Measurements from ENCODE around the gene PI4K2A. TPM values are rescaled to one million over a fixed set of nuclear protein-coding genes. Genes with fewer than 3 reads are reported as not detected.
"Not testable (repeated sequence)": the region's sequence is repeated elsewhere in the genome, so short reads cannot be mapped to it uniquely, and the experiment has no call there.

Gene PI4K2A
- polyA plus RNA-seq, 1 donor (not counting 4 experiments of a cell fraction or from before 2014, with no cell fraction given), result 51.3 TPM

DNA sequence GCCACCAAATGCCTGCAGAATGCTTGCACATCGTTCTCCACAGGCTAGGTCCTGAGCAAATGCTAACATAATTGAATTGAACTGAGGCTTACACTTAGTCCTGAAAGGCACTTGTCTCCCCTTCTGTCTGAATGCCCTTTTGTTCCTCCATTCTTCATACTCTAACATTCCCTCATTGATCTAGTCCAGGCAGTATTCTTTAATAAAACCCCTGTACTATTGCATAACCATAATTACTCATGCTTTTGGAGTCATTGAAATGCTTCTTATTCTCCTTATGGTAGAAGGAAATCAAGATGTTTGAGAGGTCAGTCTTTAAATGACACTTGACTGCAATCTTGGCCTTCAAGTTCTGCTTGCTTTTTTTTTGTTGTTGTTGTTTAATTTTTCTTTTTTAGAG is 7.1 kb downstream of the PI4K2A start:
- Histone ChIP-seq H3K9me3 (ENCODE audit: control insufficient read depth, low read depth, low read length) (no peaks in the 10 kb centered on the region), H3K36me3 (ENCODE audit: control insufficient read depth in 2 of 2, extremely low read depth in 1 of 2, insufficient read depth in 2 of 2, low read length in 2 of 2) (peaks cover 12 to 39% of the 10 kb centered on the region in 2 experiments), H3K27ac (ENCODE audit: control insufficient read depth, insufficient read depth, low read length) (peak overlapping the region; percentile 17), H3K9ac (ENCODE audit: control insufficient read depth, extremely low read depth, insufficient read depth, low read length) (no peak overlapping the region), H3K4me1 (ENCODE audit: control insufficient read depth, extremely low read depth, insufficient read depth, low read length) (peaks cover 62% of the 10 kb centered on the region), H4K20me1 (ENCODE audit: control insufficient read depth, extremely low read depth, insufficient read depth, low read length) (no peaks in the 10 kb centered on the region), H3K4me2 (ENCODE audit: control insufficient read depth, extremely low read depth, insufficient read depth, low read depth, low read length) (peak overlapping the region; percentile 65), H3K79me2 (ENCODE audit: control insufficient read depth, insufficient read depth, low read length) (peaks cover 54% of the 10 kb centered on the region), H3K4me3 (ENCODE audit: control insufficient read depth in 2 of 3, extremely low read depth in 1 of 3, insufficient read depth in 2 of 3, low read depth in 1 of 3, low read length in 3 of 3) (peak overlapping the region in 1 of 3 experiments; percentile 4), H2AFZ (ENCODE audit: control insufficient read depth, low read length) (no peak overlapping the region), H3K27me3 (ENCODE audit: control insufficient read depth, extremely low read depth, insufficient read depth, low read length) (no peaks in the 10 kb centered on the region), H3K9me1 (ENCODE audit: control insufficient read depth, extremely low read depth, insufficient read depth, low read length) (no peaks in the 10 kb centered on the region)
- TF ChIP-seq, protein P1, sequence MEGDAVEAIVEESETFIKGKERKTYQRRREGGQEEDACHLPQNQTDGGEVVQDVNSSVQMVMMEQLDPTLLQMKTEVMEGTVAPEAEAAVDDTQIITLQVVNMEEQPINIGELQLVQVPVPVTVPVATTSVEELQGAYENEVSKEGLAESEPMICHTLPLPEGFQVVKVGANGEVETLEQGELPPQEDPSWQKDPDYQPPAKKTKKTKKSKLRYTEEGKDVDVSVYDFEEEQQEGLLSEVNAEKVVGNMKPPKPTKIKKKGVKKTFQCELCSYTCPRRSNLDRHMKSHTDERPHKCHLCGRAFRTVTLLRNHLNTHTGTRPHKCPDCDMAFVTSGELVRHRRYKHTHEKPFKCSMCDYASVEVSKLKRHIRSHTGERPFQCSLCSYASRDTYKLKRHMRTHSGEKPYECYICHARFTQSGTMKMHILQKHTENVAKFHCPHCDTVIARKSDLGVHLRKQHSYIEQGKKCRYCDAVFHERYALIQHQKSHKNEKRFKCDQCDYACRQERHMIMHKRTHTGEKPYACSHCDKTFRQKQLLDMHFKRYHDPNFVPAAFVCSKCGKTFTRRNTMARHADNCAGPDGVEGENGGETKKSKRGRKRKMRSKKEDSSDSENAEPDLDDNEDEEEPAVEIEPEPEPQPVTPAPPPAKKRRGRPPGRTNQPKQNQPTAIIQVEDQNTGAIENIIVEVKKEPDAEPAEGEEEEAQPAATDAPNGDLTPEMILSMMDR (optimal IDR thresholded peaks at IDR 0.05 in 1 of 3, IDR thresholded peaks at IDR 0.05 in 1 of 3, conservative IDR thresholded peaks at IDR 0.05 in 1 of 3; ENCODE audit: extremely low read depth in 1 of 3, insufficient read depth in 2 of 3, low read length in 3 of 3), result no peak
- no peak for TF ChIP-seq EZH2 (IDR thresholded peaks at IDR 0.05; ENCODE audit: low read length)
- FAIRE-seq (peak; percentile 76), DNase-seq (ENCODE audit: low read depth, low spot score) (peak; percentile 23)
- dilution Hi-C loops (cut with MboI; ENCODE audit: extremely low pct_ligation_motif_present, low sequenced_read_pairs), result no loop called here

DNA sequence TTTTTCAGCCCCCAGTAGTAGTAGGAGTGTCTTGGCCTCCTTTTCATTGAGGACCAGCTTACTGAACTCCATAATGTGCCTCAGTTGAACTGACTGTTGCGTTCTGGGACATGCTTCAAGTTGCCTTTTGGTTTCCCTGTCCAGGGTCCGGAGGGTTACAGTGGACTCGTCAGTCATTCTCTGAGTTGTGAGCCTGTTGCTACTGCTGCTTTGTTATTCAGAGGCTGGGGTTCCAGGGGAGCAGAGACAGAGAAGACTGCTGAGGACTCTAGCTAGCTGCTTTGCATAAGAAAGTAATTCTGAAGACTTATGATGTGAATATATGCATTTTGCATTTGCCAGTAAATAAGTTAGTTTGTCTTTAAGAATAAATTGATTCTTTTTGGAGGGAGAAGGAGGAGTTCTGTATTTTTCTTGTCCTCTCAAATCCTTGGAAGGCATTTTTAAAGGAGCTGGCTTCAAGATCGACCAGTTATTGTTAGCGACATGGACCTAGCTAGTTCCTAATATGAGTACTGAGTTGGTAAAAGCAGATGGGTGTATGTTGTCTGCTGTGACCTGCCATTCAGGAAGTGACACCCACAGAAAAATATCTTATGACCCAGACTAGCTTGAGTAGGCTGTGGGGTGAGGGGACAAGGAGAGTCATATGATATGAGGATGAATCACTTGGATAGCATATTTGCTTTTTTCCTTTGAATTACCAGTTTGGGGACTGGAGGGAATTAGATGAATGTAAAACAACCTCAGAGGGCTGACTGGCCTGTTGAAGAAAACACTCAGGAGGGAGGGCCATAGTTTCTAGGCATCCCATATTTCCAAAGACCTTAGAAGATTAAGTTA is 8.3 kb downstream of the PI4K2A start:
- TF ChIP-seq, protein P1 (optimal IDR thresholded peaks at IDR 0.05 in 1 of 3, IDR thresholded peaks at IDR 0.05 in 1 of 3, conservative IDR thresholded peaks at IDR 0.05 in 1 of 3; ENCODE audit: extremely low read depth in 1 of 3, insufficient read depth in 2 of 3, low read length in 3 of 3), result no peak
- TF ChIP-seq EZH2 (IDR thresholded peaks at IDR 0.05; ENCODE audit: low read length), result no peak
- Histone ChIP-seq H3K27me3 (ENCODE audit: control insufficient read depth, extremely low read depth, insufficient read depth, low read length) (no peaks in the 10 kb centered on the region), H3K9ac (ENCODE audit: control insufficient read depth, extremely low read depth, insufficient read depth, low read length) (peak overlapping the region; percentile 60), H2AFZ (ENCODE audit: control insufficient read depth, low read length) (no peak overlapping the region), H3K4me3 (ENCODE audit: control insufficient read depth in 2 of 3, extremely low read depth in 1 of 3, insufficient read depth in 2 of 3, low read depth in 1 of 3, low read length in 3 of 3) (peak overlapping the region in 2 of 3 experiments; percentile 48 to 52), H3K9me3 (ENCODE audit: control insufficient read depth, low read depth, low read length) (no peaks in the 10 kb centered on the region), H3K27ac (ENCODE audit: control insufficient read depth, insufficient read depth, low read length) (peak overlapping the region; percentile 91), H4K20me1 (ENCODE audit: control insufficient read depth, extremely low read depth, insufficient read depth, low read length) (no peaks in the 10 kb centered on the region), H3K79me2 (ENCODE audit: control insufficient read depth, insufficient read depth, low read length) (peaks cover 50% of the 10 kb centered on the region), H3K36me3 (ENCODE audit: control insufficient read depth in 2 of 2, extremely low read depth in 1 of 2, insufficient read depth in 2 of 2, low read length in 2 of 2) (peaks cover 17 to 41% of the 10 kb centered on the region in 2 experiments), H3K4me2 (ENCODE audit: control insufficient read depth, extremely low read depth, insufficient read depth, low read depth, low read length) (peak overlapping the region; percentile 83), H3K4me1 (ENCODE audit: control insufficient read depth, extremely low read depth, insufficient read depth, low read length) (peaks cover 57% of the 10 kb centered on the region), H3K9me1 (ENCODE audit: control insufficient read depth, extremely low read depth, insufficient read depth, low read length) (no peaks in the 10 kb centered on the region)
- dilution Hi-C loops (cut with MboI; ENCODE audit: extremely low pct_ligation_motif_present, low sequenced_read_pairs), result no loop called here
- FAIRE-seq (peak; percentile 95), DNase-seq (ENCODE audit: low read depth, low spot score) (peak; percentile 70)

DNA sequence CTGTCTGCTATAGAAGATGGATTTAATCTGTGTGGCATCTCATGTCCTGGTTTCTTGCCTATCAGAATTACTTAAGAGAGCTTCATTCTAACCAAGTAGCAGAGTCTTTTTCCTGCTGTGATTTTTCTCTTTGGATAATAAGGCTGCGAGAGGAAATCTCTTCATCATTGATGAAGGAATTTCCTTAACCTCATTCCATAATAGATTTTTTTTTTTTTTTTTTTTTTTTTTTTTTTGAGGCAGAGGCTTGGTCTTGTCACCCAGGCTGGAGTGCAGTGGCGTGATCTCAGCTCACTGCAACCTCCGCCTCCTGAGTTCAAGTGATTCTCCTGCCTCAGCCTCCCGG is 8.9 kb downstream of the PI4K2A start:
- H3K4me3 ChIP-seq (ENCODE audit: control insufficient read depth in 2 of 3, extremely low read depth in 1 of 3, insufficient read depth in 2 of 3, low read depth in 1 of 3, low read length in 3 of 3), result peak overlapping the region in 2 of 3 experiments; percentile 15 to 48
- peak overlapping the region; percentile 91 for H3K27ac ChIP-seq (ENCODE audit: control insufficient read depth, insufficient read depth, low read length)
- H3K9me1 ChIP-seq (ENCODE audit: control insufficient read depth, extremely low read depth, insufficient read depth, low read length); FAIRE-seq; DNase-seq (ENCODE audit: low read depth, low spot score); H3K27me3 ChIP-seq (ENCODE audit: control insufficient read depth, extremely low read depth, insufficient read depth, low read length); dilution Hi-C loops (cut with MboI; ENCODE audit: extremely low pct_ligation_motif_present, low sequenced_read_pairs); H3K9me3 ChIP-seq (ENCODE audit: control insufficient read depth, low read depth, low read length); H4K20me1 ChIP-seq (ENCODE audit: control insufficient read depth, extremely low read depth, insufficient read depth, low read length); H2AFZ ChIP-seq (ENCODE audit: control insufficient read depth, low read length): not testable (repeated sequence)
- H3K9ac ChIP-seq (ENCODE audit: control insufficient read depth, extremely low read depth, insufficient read depth, low read length), result peak overlapping the region; percentile 60
- H3K4me1 ChIP-seq (ENCODE audit: control insufficient read depth, extremely low read depth, insufficient read depth, low read length), result peaks cover 57% of the 10 kb centered on the region
- peaks cover 49% of the 10 kb centered on the region for H3K79me2 ChIP-seq (ENCODE audit: control insufficient read depth, insufficient read depth, low read length)
- H3K4me2 ChIP-seq (ENCODE audit: control insufficient read depth, extremely low read depth, insufficient read depth, low read depth, low read length), result peak overlapping the region; percentile 83
- H3K36me3 ChIP-seq (ENCODE audit: control insufficient read depth in 2 of 2, extremely low read depth in 1 of 2, insufficient read depth in 2 of 2, low read length in 2 of 2), result peaks cover 17 to 41% of the 10 kb centered on the region in 2 experiments

Measured in keratinocyte (primary cell).